Stimulated activated CD8-positive, alpha-beta memory T cell treated with anti-CD3 and anti-CD28 coated beads, Interleukin-12 subunit alpha, Interleukin-12 subunit beta, amount 100 ng/mL, for 24 hours (primary cell): ENCODE data around the gene TSSK2.
"Not testable (repeated sequence)": the region's sequence is repeated elsewhere in the genome, so short reads cannot be mapped to it uniquely, and the experiment has no call there.

Source experiments
- DNase-seq: peaks from one replicate; pipeline ENCODE4 v3.0.0-alpha.2; 2020; ENCODE audit errors: extremely low read depth

The TSSK2 gene

DNA sequence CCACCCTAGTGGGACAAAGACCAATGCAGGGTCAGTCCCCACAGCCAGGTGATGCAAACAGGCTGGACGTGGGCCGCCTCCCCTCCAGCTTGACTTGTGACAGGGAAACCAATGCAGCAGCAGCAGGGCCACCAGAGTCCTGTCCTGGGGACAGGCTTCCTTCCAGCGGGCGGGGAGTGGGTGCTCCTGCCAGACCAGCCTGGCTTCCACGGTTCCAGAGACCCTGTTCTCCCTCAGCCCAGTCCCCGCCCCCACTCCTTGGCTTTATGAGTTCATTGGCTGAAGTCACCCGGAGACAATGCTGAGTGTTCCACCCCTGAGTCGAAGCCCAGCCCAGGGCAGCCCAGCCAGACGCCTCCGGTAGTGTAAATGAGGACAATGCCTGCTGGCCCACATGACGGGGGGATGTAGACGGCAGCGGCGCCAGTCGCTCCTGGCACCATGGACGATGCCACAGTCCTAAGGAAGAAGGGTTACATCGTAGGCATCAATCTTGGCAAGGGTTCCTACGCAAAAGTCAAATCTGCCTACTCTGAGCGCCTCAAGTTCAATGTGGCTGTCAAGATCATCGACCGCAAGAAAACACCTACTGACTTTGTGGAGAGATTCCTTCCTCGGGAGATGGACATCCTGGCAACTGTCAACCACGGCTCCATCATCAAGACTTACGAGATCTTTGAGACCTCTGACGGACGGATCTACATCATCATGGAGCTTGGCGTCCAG, at the start of gene TSSK2:
TSSK2 (plus strand) TSS at position 350 of the 726 bp plus-strand sequence; CDS start at position 442, 92 bp downstream.
- DNase-seq, result no peak

DNA sequence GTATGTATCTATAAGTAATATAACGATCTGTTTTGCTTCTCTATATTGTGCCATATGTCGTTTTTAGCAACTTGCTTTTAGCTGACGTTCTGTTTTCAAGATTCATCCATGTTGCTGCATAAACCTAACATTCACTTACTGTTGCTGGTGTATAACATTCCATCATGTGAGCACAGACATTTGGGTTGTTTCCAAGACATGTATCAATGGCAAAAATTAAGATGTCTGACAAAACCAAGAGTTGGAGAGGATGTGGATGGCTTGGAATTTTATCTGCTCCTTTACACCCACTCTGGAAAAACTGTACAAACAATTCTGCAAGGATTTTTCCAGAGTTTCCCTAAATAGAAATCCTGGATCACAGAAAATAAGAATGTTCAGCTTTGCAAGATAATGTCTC, 49.8 kb upstream of the TSSK2 start:
- no peak for DNase-seq

DNA sequence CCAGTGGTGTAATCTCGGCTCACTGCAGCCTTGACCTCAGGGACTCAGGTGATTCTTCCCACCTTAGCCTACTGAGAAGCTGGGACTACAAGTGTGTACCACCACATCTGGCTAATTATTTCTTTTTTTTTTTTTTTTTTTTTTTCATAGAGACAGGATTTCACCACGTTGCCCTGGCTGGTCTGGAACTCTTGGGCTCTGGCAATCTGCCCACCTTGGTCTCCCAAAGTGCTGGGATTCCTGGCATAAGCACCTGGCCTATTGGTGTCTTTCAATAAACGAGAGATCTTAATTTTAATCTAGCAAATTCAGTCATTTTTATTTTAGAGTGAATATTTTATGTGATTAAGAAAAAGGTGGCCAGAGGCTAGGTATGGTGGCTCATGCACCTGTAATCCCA, 49.0 kb upstream of the TSSK2 start:
- DNase-seq, result no peak

DNA sequence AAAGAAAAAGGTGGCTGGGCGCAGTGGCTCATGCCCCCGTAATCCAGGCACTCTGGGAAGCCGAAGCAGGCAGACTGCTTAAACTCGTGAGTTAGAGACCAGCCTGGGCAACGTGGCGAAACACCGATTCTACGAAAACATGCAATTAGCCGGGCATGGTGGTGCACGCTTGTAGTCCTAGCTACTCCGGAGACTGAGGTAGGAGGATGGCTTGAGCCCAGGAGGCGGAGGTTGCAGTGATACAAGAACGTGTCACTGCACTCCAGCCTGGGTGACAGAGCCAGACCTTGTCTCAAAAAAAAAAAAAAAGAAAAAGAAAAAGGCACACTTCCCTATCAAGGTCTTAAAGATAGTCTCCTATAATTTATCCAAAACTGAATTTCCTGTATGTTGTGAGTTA, 48.3 kb upstream of the TSSK2 start:
- DNase-seq, result no peak

DNA sequence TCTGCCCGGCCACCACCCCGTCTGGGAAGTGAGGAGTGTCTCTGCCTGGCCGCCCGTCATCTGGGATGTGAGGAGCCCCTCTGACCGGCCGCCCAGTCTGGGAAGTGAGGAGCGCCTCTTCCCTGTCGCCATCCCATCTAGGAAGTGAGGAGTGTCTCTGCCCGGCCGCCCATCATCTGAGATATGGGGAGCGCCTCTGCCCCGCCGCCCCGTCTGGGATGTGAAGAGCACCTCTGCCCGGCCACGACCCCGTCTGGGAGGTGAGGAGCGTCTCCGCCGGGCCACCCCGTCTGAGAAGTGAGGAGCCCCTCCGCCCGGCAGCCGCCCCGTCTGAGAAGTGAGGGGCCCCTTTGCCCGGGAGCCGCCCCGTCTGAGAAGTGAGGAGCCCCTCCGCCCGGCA, 47.0 kb upstream of the TSSK2 start:
- not testable (repeated sequence) for DNase-seq

DNA sequence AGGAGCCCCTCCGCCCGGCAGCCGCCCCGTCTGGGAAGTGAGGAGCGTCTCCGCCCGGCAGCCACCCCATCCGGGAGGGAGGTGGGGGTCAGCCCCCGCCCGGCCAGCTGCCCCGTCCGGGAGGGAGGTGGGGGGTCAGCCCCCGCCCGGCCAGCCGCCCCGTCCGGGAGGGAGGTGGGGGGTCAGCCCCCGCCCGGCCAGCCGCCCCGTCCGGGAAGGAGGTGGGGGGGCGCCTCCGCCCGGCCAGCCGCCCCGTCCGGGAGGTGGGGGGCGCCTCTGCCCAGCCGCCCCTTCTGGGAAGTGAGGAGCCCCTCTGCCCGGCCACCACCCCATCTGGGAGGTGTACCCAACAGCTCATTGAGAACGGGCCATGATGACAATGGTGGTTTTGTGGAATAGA, 46.5 kb upstream of the TSSK2 start:
- DNase-seq, result not testable (repeated sequence)

DNA sequence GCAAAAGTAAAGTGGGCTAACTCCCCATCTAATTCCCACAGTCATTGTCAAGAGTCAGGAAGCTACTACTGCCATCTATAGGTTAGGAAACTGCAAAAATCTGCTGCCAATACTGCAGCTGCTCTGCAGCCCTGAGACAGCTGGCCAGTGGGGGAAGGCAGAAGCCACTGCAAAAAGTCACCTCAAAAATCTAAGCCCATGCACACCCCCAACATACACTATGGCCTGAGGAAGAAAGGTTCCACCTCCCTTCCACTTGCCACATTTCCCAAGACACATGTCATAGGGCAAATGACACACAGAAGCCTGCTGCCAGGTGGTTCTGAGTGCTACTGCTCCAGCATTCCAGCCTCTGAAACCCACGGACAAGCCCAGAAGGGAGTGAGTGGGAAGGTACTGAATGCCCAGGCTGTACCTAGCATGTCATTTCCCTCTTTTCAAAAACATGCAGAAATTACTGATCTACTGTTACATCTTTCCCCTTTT, 45.8 kb upstream of the TSSK2 start:
- DNase-seq, result no peak

DNA sequence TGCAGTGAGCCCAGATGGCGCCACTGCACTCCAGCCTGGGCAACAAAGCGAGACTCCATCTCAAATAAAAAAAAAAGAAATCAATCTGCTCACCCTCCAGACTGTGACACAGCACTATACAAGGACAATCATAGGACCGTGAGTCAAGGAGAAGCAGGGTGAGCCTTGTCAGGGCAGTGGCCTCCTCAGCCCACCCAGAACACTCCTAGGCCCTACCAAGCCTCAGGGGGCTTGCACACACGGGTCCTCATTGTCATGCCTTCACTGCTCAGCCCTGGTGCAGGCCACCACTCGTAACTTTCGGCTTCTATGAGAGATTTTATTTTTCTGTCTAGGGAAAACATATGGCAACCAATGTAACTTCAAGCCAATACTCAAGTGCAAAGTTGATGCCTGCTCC, 44.7 kb upstream of the TSSK2 start:
- no peak for DNase-seq

DNA sequence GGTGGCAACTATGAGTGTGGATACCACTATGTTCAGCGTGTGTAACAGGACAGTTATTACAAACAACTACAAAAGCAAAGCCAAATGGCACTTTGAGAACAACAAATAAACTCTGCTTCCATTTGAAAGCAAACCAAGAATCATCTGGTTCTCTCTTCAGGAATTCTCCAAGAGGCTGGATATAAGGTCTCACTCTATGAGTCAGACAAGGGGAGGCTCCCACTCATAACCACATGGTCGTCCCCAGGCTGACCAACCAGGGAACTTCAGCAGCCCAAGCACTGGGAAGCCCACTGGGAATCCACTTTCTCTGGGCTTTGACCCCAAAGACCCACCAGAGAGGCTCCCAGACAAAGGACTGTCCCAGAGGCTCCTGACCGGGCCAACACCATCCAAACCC, 44.2 kb upstream of the TSSK2 start:
- DNase-seq, result no peak

DNA sequence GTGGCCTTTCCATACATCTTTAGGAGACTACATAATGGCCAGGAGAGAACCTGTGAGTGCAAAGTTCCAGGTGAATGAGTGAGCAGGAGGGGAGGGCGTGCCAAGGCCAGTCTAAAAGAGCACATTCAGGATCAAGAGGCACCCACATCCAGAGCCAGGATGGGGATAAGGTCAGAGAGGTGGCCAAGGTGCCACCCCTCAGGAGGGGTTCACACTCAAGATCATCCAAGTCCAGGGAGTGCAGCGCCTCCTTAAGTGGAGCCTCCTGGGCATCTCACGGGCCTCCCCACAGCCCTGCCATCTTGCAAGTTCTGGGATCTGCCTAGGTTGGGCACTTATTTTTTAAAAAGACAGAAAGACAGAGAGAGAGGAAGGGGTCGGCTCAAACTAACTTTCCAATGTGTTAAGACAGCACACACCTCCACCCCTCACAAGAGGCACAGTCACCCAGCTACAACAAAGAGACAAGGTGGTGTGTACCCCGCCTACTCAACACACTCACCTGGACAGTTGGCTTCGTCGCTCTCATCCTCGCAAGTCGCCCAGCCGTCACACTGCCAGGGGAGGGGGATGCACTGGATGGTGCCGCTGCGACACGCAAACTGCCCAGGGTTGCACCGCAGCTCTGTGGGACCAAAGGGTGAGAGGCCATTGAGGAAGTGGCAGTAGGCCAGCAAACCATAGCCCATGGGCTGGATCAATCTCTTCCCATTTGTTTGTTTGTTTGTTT, 42.1 kb upstream of the TSSK2 start:
- DNase-seq, result no peak

DNA sequence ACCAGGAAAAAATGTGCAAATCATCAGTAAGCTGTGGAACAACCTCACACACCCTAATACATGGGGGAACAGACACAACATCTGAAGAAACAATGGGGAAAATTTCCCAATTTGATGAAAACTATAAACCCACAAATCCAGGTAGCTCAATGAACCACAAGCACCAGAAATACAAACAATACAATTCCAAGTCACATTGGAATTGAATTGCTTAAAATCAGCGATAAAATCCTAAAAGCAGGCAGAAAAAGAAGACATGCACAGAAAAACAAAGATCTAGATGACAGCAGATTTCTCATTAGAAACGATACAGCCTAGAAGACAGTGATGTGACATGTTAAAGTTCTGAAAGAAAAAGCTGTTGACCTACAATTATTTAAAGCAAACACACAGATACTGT, 40.9 kb upstream of the TSSK2 start:
- DNase-seq, result no peak

DNA sequence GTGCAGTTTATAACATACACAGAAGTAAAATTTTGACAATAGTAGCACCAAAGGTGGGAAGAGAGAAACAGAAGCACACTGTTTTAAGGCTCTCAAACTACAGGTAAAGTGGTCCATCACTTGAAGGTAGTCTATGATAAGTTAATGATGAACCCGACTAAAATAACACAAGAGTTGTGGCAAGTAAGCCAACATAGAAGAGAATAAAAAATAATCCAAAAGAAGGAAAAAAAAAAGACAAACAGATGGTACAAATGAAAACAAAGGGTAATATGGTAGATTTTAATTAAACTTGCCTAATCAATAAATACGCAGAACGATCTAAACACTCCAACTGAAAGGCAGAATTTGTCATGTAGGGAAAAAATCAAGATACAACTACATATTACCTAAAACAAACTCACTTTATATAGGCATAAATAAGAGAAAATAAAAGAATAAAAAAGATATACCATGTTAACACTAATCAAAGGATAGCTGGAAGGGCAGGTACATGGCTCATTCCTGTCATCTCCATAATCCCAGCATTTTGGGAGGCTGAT, 40.5 kb upstream of the TSSK2 start:
- DNase-seq, result no peak

DNA sequence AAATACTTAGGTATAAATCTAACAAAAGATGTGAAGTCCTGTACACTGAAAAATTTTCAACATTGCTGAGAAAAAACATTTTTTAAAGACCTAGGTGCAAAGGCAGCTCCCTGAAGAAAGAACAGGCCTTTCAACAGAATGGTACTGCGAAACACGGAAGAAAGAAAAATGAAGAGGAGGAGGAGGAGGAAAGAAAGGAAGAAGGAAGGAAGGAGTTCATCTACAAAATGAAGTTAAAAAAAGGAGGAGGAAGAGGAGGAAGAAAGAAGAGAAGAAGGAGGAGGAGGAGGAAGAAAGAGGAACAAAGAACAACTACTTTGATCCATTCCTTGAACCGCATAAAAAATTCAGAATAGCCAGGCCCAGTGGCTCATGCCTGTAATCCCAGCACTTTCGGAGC, 38.4 kb upstream of the TSSK2 start:
- DNase-seq, result no peak

DNA sequence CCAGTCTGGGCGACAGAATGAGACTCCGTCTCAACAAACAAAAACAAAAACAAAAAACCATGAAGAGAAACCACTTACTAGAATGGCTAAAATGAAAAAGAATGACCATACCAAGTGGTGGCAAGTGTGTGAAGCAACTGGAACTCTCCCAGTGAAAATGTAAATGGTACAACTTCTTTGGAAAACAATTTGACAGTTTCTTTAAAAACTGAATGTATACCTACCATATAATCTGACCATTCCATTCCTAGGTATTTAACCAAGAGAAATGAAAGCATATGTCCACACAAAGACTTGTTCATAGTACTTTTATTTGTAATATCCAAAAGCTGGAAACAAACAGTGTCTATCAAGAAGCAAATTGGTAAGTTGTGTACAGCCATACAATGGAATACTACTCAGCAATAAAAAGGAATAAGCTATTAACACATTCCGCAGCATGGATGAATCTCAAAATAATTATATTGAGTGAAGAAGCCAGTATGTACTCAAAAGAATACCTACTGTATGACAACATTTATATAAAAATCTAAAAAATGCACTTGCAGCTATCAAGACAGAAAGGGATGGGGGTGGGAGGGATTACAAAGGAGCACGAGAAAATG, 36.6 kb upstream of the TSSK2 start:
- no peak for DNase-seq

DNA sequence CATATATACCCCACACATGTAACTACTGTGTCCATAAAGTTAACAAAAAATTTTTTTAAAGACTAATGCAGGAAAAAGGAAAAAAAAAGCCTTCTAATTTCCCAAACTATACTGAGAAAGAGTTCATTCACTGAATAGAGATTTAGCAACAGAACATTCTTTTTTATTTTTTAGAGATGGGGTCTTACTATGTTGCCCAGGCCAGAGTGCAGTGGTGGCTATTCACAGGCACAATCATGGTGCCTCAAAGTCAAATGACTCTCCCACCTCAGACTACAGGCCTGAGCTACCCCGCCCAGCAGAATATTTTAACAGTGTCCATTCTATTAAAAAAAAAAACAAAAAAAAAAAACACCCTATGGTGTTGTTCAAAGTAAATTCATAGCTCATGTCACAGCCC, 34.6 kb upstream of the TSSK2 start:
- no peak for DNase-seq

DNA sequence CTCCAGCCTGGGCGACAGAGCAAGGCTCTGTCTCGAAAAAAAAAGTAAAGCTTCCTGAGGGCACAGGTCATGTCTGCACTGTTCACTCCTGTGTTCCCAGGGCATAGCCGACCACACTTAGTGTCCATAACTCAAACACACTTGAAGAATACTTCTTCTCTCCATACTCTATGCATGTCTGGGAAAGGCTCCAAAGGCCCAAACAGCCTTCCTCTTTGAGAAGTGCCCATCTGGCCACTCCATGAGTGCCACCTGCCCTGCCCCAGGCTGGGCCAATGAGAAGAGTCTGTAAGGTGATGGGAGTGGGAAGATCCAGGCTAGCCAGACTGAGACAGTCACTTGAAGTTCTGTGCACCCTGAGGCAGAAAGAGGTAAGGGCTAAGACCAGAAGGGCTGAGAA, 33.6 kb upstream of the TSSK2 start:
- no peak for DNase-seq

DNA sequence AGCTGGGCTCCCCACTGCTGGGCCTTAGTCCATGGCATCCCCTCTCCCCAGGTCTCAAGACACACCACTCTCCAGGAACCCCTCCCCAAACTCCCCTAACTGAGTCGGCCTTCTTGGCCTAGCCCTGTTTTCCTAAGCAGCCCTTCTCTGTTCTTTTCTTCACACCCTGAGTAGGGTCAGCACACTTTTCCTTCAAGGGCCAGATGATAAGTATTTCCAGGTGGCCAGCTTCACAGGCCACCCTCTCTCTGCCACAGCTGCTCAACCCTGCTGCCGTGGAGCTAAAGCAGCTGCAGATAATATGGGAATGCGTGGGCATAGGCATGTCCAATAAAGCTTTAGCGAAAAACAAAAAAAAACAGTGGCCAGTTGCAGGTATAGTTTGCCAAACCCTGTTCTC, 33.0 kb upstream of the TSSK2 start:
- DNase-seq, result no peak

DNA sequence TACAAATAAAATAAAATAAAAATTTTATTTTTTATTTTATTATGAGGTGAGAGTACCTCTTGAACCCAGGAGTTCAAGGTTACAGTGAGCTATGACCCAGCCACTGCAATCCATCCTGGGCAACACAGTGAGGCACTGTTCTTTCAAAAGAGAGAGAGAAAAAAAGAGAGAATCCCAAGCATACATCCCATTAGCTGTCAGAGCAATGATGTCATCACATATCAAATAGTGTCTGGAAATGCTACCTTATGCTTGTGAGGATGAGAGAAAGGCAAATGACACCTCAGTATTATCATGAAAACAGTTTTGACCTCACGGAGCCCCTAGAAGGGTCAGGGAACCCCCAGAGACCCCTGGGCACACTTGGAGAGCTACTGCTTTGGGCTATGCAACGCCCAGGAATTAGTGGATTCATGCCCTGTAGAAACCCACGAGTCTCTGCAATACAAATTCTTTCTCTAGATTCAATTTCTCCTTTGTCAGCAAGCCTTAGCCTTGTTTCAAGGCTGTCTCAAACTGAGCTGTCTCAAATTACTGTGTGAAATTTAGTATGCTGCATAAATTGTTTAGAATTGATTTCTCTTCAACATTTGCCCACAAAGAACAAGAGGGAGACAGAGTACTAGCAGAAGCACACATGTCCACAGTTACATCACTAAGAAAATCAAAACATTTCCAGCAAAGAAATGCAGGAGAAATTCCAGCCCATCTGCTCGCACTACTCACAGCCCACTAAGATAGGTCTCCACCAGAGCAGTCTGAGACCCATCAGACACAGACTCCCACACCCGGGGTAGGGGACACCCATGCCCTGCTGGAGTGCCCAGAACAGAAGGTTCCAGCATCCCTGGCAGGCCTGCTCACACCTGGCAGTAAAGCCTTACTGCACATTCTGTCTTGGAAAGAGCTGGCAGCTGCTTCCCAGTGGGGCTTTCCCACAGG, 27.0 kb upstream of the TSSK2 start:
- no peak for DNase-seq

DNA sequence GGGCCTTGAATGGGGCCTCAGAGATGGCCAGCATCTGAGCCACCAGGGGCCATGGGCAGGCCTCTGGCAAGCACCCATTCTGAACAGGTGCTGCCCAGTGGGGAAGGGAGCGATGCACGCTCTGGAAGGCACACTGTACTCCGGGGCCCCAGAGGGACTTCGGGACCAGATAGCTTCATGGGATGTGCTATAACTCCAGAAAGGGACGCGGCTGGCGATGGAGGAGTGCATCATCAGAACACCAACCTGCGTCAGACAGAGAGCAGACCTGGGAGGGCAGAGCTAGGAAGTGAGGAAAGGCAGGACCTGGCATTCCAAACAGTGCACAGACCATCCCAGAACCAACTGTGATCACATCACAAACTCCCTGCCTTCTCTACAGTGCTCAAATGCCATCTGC, 25.7 kb upstream of the TSSK2 start:
- DNase-seq, result no peak

DNA sequence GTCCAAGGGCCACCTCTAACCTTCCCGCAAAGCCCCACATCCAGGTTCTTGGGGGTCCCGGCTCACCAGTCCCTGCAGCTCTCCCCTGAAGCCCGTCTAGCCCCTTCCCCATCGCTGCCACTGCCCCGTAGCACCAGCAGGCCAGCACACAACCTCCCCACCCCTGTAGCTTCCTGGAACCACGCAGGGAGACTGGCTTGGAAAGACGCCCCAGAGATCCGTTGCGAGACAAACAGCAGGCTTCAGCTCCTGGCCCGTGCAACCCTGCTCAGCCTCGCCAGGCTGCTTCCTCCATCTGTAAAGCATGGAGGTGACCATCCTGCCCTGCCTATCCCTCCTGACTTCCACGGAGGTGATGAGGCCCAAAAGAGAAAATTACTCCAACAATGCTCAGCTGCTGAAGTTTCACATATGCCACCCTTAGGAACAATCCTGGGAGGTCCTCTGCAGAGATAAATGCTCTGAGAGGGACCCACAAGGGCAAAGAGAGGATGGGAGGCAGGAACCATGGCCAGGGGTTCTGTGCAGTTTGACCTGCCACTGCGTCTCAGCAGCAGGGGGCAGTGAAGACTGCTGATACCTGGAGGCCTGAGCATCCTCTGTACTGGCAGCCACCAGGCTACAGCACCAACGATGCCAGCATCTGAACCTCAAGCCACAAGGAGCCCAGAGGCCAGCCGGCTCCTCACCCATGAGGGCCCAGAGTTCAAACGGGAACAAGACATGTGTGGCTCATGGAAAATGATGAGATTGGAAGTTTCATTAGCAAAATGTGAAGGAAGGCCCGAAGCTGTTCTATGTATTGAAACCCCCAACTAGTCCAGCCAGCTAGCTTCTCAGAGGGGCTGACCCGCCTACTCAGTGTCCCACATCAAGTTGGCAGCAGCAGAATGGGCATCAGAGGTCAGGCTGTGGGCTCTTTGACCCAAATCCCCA, 25.0 kb upstream of the TSSK2 start:
- no peak for DNase-seq
